HG03460 (cell line): ENCODE data around the gene COASY.

ENCODE experiments used
- ATAC-seq: cut with Tn5 transposase; IDR thresholded peaks from one replicate; pipeline ENCODE4 v1.9.1; 2021; ENCODE audit not compliant: unreplicated experiment

The COASY gene

DNA sequence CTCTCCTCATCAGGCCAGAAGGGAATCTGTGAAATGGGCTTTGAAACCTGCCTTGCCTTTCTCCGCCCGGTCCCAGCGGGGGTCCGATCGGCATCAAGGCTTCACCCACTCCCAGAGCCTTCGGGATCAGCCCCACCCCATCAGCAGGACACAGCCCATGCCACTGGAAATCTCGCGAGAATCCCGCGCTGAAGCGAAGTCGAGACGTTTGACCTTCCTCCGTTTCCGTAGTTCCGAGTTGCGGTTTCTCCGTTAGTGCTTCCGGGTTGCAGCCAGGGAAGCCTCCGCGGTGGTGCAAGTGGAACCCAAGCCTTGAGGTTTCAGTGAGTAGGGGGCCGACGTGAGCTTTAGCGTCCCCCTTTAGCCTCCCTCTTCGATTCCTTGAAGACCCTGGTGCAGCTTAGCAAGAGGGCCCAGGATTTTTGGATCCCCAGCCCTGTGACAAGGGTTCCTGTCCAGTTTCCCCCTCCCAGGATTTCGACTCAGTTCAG is at the start of gene COASY:
TSS of gene COASY (plus strand) at position 252 of the 491 bp plus-strand sequence. CDS start 475 bp downstream, outside the sequence.
- no peak for ATAC-seq

DNA sequence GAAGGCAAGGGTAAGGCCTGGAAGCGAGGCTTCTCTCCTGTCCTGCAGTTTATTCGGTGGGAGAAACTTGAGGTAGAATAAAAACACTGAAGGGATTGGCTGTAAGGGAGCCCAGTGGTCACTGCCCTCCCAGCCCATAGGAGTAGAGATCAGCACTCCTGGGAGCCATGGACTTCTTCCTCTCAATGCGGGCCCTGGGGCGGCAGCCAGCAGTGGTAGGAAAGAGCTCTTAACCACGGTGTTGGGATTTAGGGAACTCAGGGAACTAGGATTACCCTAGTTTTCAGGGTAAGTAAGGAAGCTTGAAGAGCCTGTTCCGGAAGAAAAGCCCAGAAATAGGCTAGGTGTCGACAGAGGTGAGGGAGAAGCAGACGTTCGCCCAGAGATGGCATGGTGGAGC is 49.7 kb upstream of the COASY start:
- no peak for ATAC-seq

DNA sequence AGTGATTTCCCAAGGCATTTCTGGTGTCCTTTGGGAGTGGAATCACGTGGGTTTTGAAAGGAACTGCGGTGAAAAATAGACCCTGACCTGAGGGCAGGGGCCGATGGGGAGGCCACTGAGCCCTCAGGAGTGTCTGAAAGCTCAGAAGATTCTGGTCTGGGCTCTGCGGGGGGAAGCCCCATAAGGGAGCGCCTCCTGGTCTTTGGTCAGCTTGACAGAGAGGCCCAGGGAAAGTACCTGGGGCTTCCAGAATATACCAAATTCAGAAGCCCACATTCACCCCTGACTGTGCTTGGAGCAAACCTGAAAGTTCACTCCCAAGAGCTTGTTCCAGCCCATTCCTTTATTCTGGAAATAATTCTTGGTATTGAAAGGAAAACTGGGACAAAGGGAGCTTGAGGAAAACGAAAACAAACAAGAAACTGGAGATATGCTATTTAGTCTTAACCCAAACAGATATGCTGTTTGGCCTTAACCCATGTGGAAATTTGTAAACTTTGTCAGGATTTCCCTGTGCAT is 49.2 kb upstream of the COASY start:
- no peak for ATAC-seq

DNA sequence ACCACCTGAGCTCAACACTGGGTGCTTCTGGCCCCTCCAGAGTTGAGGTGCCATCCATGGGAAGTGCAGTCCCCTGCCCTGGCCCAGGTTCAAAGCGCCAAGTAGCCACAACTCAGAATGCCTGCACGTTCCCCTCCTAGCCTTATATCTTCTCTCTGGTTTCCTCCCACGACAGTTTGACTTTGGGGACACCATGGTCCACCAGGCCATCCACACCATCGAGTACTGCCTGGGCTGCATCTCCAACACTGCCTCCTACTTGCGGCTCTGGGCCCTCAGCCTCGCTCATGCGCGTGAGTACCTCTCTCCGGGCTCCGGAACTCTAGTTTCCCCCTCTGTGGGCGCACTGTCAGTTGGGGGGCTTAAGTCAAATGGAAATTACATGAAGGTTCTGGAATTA is 48.3 kb upstream of the COASY start:
- no peak for ATAC-seq

GRCh38 chr17:42514279-42514678 is 47.7 kb upstream of the COASY start:
- no peak for ATAC-seq

GRCh38 chr17:42514867-42515266 is 47.1 kb upstream of the COASY start:
- ATAC-seq = no peak

- ATAC-seq = no peak
Observed at GRCh38 chr17:42517516-42517915, 44.4 kb upstream of the COASY start.

GRCh38 chr17:42518046-42518754 is 43.7 kb upstream of the COASY start:
- no peak for ATAC-seq

- no peak for ATAC-seq
Observed at GRCh38 chr17:42518755-42519545, 43.0 kb upstream of the COASY start.

- no peak for ATAC-seq
Observed at GRCh38 chr17:42519546-42520491, 42.1 kb upstream of the COASY start.

DNA sequence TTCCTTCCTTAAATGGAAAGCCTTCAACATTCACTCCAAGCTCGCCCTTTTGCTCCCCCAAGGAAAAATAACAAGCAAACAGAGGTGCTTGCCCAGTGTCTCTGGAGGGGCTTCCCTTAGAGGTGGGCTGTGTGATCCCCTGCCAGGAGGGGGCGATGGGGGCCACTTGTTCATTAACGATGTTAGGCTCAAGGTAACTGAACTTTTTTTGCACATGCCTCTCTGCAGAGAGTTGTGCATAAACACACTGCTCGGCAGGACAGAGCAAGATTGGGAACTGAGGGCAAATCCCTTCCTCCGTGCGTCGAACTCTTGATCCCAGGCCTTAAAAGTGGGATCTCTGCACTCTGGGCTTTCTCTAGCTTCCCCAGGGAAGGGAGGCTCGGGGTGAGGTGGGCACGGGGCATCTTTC is 41.4 kb upstream of the COASY start:
- ATAC-seq = no peak

GRCh38 chr17:42521036-42521435 is 40.9 kb upstream of the COASY start:
- ATAC-seq = no peak

DNA sequence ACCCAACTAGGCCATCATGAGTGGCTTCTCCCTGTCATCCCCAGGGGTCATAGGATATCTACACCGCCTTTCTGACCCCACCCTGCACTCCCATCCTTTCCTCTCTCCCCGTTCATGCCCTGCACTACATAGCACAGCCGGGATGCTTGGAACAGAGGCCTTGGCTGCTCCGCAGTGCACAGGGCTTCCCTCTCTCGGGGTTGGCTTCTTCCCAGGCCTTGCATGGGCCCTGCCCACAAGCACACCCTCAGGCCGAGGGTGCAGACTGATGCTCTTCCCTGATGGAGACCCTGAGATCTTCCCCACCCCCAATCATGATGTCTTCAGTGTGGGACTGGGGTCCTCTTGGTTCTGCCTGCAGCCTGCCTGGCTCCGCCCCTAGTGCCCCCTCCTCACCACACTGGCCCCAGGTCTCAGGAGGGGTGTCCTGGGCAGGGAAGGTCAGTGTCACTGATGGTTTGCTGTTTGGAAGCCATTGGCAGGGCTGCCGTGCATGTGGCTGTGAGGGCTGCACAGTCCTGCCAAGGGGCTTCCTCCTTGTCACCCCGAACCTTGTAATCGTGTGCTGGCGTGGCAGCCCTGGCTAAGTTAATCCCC is 40.2 kb upstream of the COASY start:
- ATAC-seq = no peak

GRCh38 chr17:42522263-42522790 is 39.6 kb upstream of the COASY start:
- no peak for ATAC-seq

DNA sequence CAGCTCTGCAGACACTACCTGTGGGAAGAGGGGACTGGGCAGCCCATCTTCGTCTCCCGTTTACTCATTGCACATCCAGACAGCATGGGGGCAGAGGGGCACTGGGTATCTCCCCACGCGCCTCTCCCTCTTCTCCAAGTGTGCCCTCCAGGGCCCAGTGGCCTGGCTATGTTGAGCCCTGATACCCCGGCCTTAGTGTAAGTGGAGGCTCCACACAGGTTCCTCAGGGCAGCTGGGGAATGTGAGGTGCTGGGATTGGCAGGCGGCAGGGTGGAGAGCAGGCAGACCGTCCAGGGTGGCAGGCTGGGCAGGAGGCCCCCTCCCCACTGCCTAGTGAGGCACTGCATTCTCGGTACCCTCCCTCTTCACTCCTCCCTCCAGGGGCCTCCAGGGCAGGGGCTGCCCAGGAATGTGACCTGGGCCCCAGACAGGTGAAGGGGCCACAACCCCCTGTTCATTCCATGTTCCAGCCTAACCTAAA is 39.1 kb upstream of the COASY start:
- ATAC-seq = no peak

DNA sequence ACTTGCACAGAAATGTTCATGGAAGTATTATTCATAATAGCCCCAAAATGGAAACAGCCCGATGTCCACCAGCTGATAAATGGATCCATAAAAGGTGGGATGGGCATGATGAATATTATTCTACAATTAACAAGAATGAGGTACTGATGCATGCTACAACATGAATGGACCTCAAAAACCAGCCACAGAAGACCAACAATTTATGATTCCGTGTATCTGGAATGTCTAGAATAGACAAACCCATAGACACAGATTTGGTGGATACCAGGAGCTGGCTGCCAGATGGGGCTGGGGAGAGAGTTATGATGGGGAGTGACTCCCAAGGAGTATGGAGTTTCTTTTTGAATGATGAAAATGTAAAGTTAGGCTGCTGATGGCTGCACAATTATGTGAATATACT is 36.7 kb upstream of the COASY start:
- no peak for ATAC-seq

GRCh38 chr17:42526031-42526444 is 35.9 kb upstream of the COASY start:
- no peak for ATAC-seq

- ATAC-seq = no peak
Observed at GRCh38 chr17:42527932-42528331, 34.0 kb upstream of the COASY start.

DNA sequence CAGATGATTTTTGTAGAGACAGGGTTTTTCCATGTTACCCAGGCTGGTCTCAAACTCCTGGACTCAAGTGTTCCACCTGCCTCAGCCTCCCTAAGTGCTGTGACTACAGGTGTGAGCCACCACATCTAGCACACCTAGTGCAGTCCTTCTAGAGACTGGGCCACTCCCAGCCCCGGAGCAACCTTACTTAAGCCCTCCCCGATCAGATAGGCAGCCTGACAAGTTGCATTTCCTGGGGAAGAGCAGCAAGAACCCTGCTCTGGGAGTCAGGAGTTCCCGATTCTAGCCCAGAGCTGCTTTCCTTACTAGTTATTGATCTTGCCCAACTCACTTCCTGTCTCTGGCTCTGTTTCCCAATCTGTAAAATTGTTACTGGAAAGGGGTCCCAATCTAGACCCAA is 32.9 kb upstream of the COASY start:
- ATAC-seq = no peak

DNA sequence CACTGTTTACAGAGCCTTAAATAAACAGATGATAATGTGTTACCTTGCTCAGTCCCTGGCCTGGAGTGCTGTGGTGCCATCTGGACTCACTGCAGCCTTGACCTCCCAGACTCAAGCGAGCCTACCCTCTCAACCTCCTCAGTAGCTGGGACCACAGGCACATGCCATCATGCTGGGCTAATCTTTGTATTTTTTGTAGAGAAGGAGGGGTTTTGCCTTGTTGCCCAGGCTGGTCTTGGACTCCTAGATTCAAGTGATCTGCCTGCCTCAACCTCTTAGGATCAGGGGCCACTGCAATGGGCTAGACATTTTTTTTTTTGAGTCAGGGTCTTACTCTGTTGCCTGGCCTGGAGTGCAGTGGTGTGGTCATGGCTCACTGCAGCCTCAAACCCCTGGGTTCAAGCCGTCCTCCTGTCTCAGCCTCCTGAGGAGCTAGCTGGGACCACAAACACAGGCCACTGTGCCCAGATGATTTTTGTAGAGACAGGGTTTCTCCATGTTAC is 30.9 kb upstream of the COASY start:
- no peak for ATAC-seq
